Uterus (tissue), 2 donors: ENCODE measurements around the gene KPRP.

Experiments used
- POLR2A ChIP-seq, 2 donors: fragments of 450-650 bp; IDR thresholded peaks; one replicate each; pipeline ENCODE4 v1.6.1; 2016; ENCODE audit warnings: antibody characterized with exemption in 2 of 2, mild to moderate bottlenecking in 1 of 2, moderate library complexity in 1 of 2
- TF ChIP-seq, protein P1 (sequence below), 4 experiments: fragments of 200-600 bp in 2 of 4; fragments of 450-650 bp in 2 of 4; sonication (generic) in 2 of 4; IDR thresholded peaks; one replicate each; pipeline ENCODE4 v1.5.1; 2016 to 2019; ENCODE audit warnings: antibody characterized with exemption in 4 of 4, mild to moderate bottlenecking in 2 of 4, moderate library complexity in 1 of 4

DNA sequence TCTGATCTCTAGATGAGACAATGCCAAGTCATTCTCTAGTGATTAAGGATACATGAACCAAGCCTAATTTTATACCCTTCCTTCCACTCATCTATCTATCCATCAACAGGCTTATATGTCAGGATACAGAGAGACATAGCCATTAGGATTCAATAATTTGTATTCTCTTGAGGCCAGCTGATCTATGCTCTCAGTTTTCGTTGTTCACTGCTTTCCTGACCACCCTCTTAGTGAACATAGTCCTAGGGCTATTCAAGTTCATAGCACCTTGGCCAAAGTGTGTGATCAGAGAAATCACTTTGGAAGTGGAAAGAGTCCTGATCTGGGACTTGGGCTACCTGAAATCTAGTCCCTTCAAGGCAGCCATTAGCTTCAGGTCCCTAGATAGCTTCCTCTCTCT, 4.2 kb upstream of the KPRP start:
- TF ChIP-seq, protein P1, sequence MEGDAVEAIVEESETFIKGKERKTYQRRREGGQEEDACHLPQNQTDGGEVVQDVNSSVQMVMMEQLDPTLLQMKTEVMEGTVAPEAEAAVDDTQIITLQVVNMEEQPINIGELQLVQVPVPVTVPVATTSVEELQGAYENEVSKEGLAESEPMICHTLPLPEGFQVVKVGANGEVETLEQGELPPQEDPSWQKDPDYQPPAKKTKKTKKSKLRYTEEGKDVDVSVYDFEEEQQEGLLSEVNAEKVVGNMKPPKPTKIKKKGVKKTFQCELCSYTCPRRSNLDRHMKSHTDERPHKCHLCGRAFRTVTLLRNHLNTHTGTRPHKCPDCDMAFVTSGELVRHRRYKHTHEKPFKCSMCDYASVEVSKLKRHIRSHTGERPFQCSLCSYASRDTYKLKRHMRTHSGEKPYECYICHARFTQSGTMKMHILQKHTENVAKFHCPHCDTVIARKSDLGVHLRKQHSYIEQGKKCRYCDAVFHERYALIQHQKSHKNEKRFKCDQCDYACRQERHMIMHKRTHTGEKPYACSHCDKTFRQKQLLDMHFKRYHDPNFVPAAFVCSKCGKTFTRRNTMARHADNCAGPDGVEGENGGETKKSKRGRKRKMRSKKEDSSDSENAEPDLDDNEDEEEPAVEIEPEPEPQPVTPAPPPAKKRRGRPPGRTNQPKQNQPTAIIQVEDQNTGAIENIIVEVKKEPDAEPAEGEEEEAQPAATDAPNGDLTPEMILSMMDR (IDR thresholded peaks at IDR 0.05) = no peak
- TF ChIP-seq POLR2A (IDR thresholded peaks at IDR 0.05) = no peak
